H9 (cell line): ENCODE measurements around the gene FARP2. TPM values are rescaled to one million over a fixed set of nuclear protein-coding genes. Genes with fewer than 3 reads are reported as not detected.

Experiments
- DNase-seq: peaks from one replicate; pipeline ENCODE4 v3.0.0-alpha.2; 2017
- H2AFZ ChIP-seq: one replicate; pipeline ENCODE4 v1.6.1; 2013; ENCODE audit warnings: mild to moderate bottlenecking, low read length, control low read depth, moderate library complexity
- H2AK5ac ChIP-seq: 2 replicates; pipeline ENCODE4 v1.6.1; 2013; ENCODE audit warnings: low read length, control low read depth, mixed read lengths; ENCODE audit not compliant: insufficient read length
- H2BK120ac ChIP-seq: one replicate; pipeline ENCODE4 v1.6.1; 2013; ENCODE audit warnings: low read depth, mild to moderate bottlenecking, low read length, control low read depth, inconsistent platforms; ENCODE audit not compliant: poor library complexity, severe bottlenecking
- H2BK12ac ChIP-seq: 2 replicates; pipeline ENCODE4 v1.6.1; 2013; ENCODE audit warnings: low read length, control low read depth, mixed read lengths, low read depth; ENCODE audit not compliant: insufficient read length
- H2BK15ac ChIP-seq: 2 replicates; pipeline ENCODE4 v1.6.1; 2013; ENCODE audit warnings: low read depth, low read length, control low read depth
- H2BK20ac ChIP-seq: one replicate; pipeline ENCODE4 v1.6.1; 2013; ENCODE audit warnings: low read depth, mild to moderate bottlenecking, low read length, control low read depth, inconsistent platforms; ENCODE audit not compliant: poor library complexity, severe bottlenecking
- H2BK5ac ChIP-seq: 2 replicates; pipeline ENCODE4 v1.6.1; 2013; ENCODE audit warnings: low read length, control low read depth, mixed read lengths; ENCODE audit not compliant: insufficient read length
- H3K14ac ChIP-seq: 2 replicates; pipeline ENCODE4 v1.6.1; 2013; ENCODE audit warnings: low read length, control low read depth; ENCODE audit not compliant: insufficient read depth
- H3K18ac ChIP-seq: 2 replicates; pipeline ENCODE4 v1.6.1; 2013; ENCODE audit warnings: low read depth, mild to moderate bottlenecking, mixed read lengths, low read length, control low read depth; ENCODE audit not compliant: insufficient read length
- H3K23ac ChIP-seq: 2 replicates; pipeline ENCODE4 v1.6.1; 2013; ENCODE audit warnings: low read length, control low read depth, mixed read lengths, low read depth; ENCODE audit not compliant: insufficient read length
- H3K23me2 ChIP-seq: 2 replicates; pipeline ENCODE4 v1.6.1; 2013; ENCODE audit warnings: low read depth, mild to moderate bottlenecking, mixed read lengths, low read length, control low read depth; ENCODE audit not compliant: insufficient read length, poor library complexity, severe bottlenecking
- H3K27ac ChIP-seq: 2 replicates; pipeline ENCODE4 v1.5.1; 2013; ENCODE audit warnings: low read length, control low read depth, mixed read lengths, low read depth; ENCODE audit not compliant: insufficient read length
- H3K27me3 ChIP-seq: 2 replicates; pipeline ENCODE4 v1.6.1; 2013; ENCODE audit warnings: low read length, control low read depth, inconsistent platforms; ENCODE audit not compliant: insufficient read depth
- H3K4ac ChIP-seq: 2 replicates; pipeline ENCODE4 v1.6.1; 2013; ENCODE audit warnings: low read depth, mild to moderate bottlenecking, control low read depth, inconsistent platforms, low read length, moderate library complexity
- H3K4me1 ChIP-seq: 2 replicates; pipeline ENCODE4 v1.6.1; 2013; ENCODE audit warnings: low read length, control low read depth, inconsistent platforms; ENCODE audit not compliant: insufficient read depth
- H3K4me2 ChIP-seq: 2 replicates; pipeline ENCODE4 v1.6.1; 2013; ENCODE audit warnings: low read length, control low read depth, mixed read lengths; ENCODE audit not compliant: insufficient read length, insufficient read depth
- H3K56ac ChIP-seq: 2 replicates; pipeline ENCODE4 v1.6.1; 2013; ENCODE audit warnings: low read depth, mild to moderate bottlenecking, mixed read lengths, low read length, control low read depth; ENCODE audit not compliant: insufficient read length
- H3K79me1 ChIP-seq: 2 replicates; pipeline ENCODE4 v1.6.1; 2013; ENCODE audit warnings: low read depth, mild to moderate bottlenecking, moderate library complexity, low read length, control low read depth, inconsistent platforms; ENCODE audit not compliant: insufficient read depth, poor library complexity, severe bottlenecking
- H3K79me2 ChIP-seq: 2 replicates; pipeline ENCODE4 v1.6.1; 2013; ENCODE audit warnings: low read length, control low read depth, inconsistent platforms; ENCODE audit not compliant: insufficient read depth
- H3K9ac ChIP-seq: 2 replicates; pipeline ENCODE4 v1.6.1; 2013; ENCODE audit warnings: low read length, control low read depth, mixed read lengths; ENCODE audit not compliant: insufficient read length; ENCODE audit errors: extremely low read depth
- H3K9me3 ChIP-seq: one replicate; pipeline ENCODE4 v1.6.1; 2013; ENCODE audit warnings: low read depth, low read length, inconsistent platforms; ENCODE audit not compliant: control insufficient read depth
- H3T11ph ChIP-seq: one replicate; pipeline ENCODE4 v1.6.1; 2013; ENCODE audit warnings: mild to moderate bottlenecking, low read length, control low read depth, inconsistent platforms
- H4K20me1 ChIP-seq: one replicate; pipeline ENCODE4 v1.6.1; 2013; ENCODE audit not compliant: control insufficient read depth, insufficient read length, insufficient read depth
- H4K5ac ChIP-seq: 2 replicates; pipeline ENCODE4 v1.6.1; 2013; ENCODE audit warnings: low read depth, mild to moderate bottlenecking, mixed read lengths, low read length, control low read depth; ENCODE audit not compliant: insufficient read length
- H4K8ac ChIP-seq: replicated peaks from 2 replicates; pipeline ENCODE4 v1.6.1; 2013; ENCODE audit warnings: low read length, control low read depth, mixed read lengths, low read depth; ENCODE audit not compliant: insufficient read length
- H4K91ac ChIP-seq: 2 replicates; pipeline ENCODE4 v1.6.1; 2013; ENCODE audit warnings: low read depth, mild to moderate bottlenecking, moderate library complexity, mixed read lengths, low read length, control low read depth; ENCODE audit not compliant: insufficient read length
- H3K27ac Mint-ChIP-seq, 3 experiments: 2 replicates in 2 of 3; 3 replicates in 1 of 3; pipeline ENCODE4 v1.8.0; 2020 to 2021; ENCODE audit warnings: mixed read lengths in 3 of 3, mild to moderate bottlenecking in 1 of 3, moderate library complexity in 1 of 3
- H3K27me3 Mint-ChIP-seq: 2 replicates; pipeline ENCODE4 v1.8.0; 2021; ENCODE audit warnings: low read depth, mild to moderate bottlenecking, moderate library complexity, mixed read lengths
- H3K36me3 Mint-ChIP-seq, 3 experiments: 2 replicates in 2 of 3; 3 replicates in 1 of 3; pipeline ENCODE4 v1.8.0; 2020 to 2021; ENCODE audit warnings: low read depth in 3 of 3, mixed read lengths in 3 of 3; ENCODE audit not compliant: insufficient read depth in 1 of 3
- H3K4me1 Mint-ChIP-seq, 2 experiments: 2 replicates each; pipeline ENCODE4 v1.8.0; 2020; ENCODE audit warnings: mixed read lengths in 2 of 2
- H3K4me3 Mint-ChIP-seq, 2 experiments: 2 replicates in 1 of 2; 3 replicates in 1 of 2; pipeline ENCODE4 v1.8.0; 2020 to 2021; ENCODE audit warnings: mild to moderate bottlenecking in 2 of 2, mixed read lengths in 2 of 2, moderate library complexity in 1 of 2
- H3K9me3 Mint-ChIP-seq, 2 experiments: 2 replicates in 1 of 2; 3 replicates in 1 of 2; pipeline ENCODE4 v1.8.0; 2020; ENCODE audit warnings: mild to moderate bottlenecking in 2 of 2, mixed read lengths in 2 of 2, moderate library complexity in 1 of 2
- WGBS: extraction: QIAGEN DNeasy Blood & Tissue Kit; methylation state at CpG from one replicate; pipeline ENCODE4 v1.1.7; 2013; ENCODE audit warnings: missing lambda C conversion rate, low lambda C conversion rate, mixed read lengths; ENCODE audit not compliant: insufficient read length; ENCODE audit errors: extremely low coverage; 5-methylcytosine and 5-hydroxymethylcytosine counted together
- total RNA-seq: library from RNA; stranded (reverse); gene quantifications from 2 replicates; pipeline ENCODE4 v1.2.1, GENCODE V29; 2021
- TF ChIP-seq, protein P1 (sequence below): fragments of 200-600 bp; sonication (generic); conservative IDR thresholded peaks from 3 replicates; pipeline ENCODE4 v1.8.0; 2021; ENCODE audit warnings: antibody characterized with exemption, mild to moderate bottlenecking

FARP2 gene
- total RNA-seq, 1 experiment from 2014 or later: 33.9 TPM

DNA sequence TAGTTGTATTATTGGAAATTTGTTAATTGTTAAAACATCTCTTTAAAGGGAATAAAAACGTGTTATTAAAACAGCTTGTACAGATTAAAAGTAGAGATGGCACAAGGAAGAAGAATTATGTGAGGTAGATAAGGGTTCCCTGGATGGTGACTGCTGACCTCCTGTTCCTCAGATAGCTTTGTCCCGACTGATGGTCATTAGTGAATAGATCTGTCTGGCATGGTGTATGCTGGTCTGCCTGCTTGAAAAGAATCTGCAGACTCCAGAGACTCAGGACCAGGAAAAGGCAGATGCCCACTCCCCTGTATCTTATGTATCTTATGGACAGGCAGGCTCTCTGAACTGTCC is 5.6 kb upstream of the FARP2 start:
- no peak overlapping the region for H3K56ac ChIP-seq
- H2BK5ac ChIP-seq: no peak overlapping the region
- H2BK12ac ChIP-seq: no peak overlapping the region
- no peaks in the 10 kb centered on the region for H3K9me3 ChIP-seq
- H3K27me3 Mint-ChIP-seq: no peaks in the 10 kb centered on the region
- no peak overlapping the region for H2BK120ac ChIP-seq
- H3K23me2 ChIP-seq: no peaks in the 10 kb centered on the region
- no peak overlapping the region for H3K27ac ChIP-seq
- no peaks in the 10 kb centered on the region for H3K79me2 ChIP-seq
- H3K36me3 Mint-ChIP-seq: peaks cover 39 to 85% (median 81%) of the 10 kb centered on the region in 3 experiments; a peak in 6 of 7 replicates
- H4K20me1 ChIP-seq: no peaks in the 10 kb centered on the region
- no peak overlapping the region for H4K5ac ChIP-seq
- no peaks in the 10 kb centered on the region for H3K79me1 ChIP-seq
- no peak overlapping the region for H2AFZ ChIP-seq
- H3K14ac ChIP-seq: no peak overlapping the region
- DNase-seq: no peak
- no peak overlapping the region for H3K18ac ChIP-seq
- H3K4me3 Mint-ChIP-seq: no peak overlapping the region
- WGBS: 100% methylated on average over 1 of the region's 2 CpGs
- peak overlapping the region in 1 of 3 experiments; percentile 16; a peak in 1 of 7 replicates for H3K27ac Mint-ChIP-seq
- H3K4me1 Mint-ChIP-seq: peaks cover 13 to 22% of the 10 kb centered on the region in 2 experiments
- no peaks in the 10 kb centered on the region for H3K27me3 ChIP-seq
- no peak overlapping the region for H4K91ac ChIP-seq
- H3T11ph ChIP-seq: no peak overlapping the region
- H3K9ac ChIP-seq: no peak overlapping the region
- H3K4me1 ChIP-seq: no peaks in the 10 kb centered on the region
- no peak overlapping the region for H2BK15ac ChIP-seq
- H2BK20ac ChIP-seq: no peak overlapping the region
- no peak overlapping the region for H3K4me2 ChIP-seq
- no peak overlapping the region for H3K23ac ChIP-seq
- no peak overlapping the region for H3K4ac ChIP-seq
- H4K8ac ChIP-seq: no peak overlapping the region
- TF ChIP-seq, protein P1, sequence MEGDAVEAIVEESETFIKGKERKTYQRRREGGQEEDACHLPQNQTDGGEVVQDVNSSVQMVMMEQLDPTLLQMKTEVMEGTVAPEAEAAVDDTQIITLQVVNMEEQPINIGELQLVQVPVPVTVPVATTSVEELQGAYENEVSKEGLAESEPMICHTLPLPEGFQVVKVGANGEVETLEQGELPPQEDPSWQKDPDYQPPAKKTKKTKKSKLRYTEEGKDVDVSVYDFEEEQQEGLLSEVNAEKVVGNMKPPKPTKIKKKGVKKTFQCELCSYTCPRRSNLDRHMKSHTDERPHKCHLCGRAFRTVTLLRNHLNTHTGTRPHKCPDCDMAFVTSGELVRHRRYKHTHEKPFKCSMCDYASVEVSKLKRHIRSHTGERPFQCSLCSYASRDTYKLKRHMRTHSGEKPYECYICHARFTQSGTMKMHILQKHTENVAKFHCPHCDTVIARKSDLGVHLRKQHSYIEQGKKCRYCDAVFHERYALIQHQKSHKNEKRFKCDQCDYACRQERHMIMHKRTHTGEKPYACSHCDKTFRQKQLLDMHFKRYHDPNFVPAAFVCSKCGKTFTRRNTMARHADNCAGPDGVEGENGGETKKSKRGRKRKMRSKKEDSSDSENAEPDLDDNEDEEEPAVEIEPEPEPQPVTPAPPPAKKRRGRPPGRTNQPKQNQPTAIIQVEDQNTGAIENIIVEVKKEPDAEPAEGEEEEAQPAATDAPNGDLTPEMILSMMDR: no peak
- H3K9me3 Mint-ChIP-seq: no peaks in the 10 kb centered on the region
- no peak overlapping the region for H2AK5ac ChIP-seq
